PC-9 (cell line): ENCODE measurements around the gene TMEM18.

Experiments used
- EZH2 ChIP-seq: fragments of 200-600 bp; sonication (generic); IDR thresholded peaks from 2 replicates; pipeline ENCODE4 v1.8.0; 2017; ENCODE audit warnings: antibody characterized with exemption, low read depth
- TF ChIP-seq, protein P1 (sequence below): fragments of 200-600 bp; sonication (generic); conservative IDR thresholded peaks from 2 replicates; pipeline ENCODE4 v1.6.1; 2017; ENCODE audit warnings: mixed run types, antibody characterized with exemption, mild to moderate bottlenecking, moderate library complexity

DNA sequence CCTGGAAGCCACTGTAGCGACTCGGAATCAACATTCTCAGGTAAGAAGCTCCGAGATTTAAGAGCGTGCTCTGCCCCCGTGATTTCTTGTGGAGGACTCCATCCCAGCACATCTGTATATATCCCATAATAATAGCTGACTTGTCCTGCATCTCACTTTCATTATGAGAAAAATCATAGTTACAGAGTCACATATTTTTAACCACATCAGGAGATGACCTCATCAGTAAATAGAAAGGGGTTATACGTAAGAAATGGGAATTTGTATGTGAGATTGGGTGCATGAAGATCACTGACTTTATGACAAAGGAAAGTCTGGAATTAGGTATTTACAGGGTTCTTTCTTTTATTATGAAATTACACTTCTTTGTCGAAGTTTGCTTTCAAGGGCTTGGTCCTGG, 16.4 kb upstream of the TMEM18 start:
- TF ChIP-seq, protein P1, sequence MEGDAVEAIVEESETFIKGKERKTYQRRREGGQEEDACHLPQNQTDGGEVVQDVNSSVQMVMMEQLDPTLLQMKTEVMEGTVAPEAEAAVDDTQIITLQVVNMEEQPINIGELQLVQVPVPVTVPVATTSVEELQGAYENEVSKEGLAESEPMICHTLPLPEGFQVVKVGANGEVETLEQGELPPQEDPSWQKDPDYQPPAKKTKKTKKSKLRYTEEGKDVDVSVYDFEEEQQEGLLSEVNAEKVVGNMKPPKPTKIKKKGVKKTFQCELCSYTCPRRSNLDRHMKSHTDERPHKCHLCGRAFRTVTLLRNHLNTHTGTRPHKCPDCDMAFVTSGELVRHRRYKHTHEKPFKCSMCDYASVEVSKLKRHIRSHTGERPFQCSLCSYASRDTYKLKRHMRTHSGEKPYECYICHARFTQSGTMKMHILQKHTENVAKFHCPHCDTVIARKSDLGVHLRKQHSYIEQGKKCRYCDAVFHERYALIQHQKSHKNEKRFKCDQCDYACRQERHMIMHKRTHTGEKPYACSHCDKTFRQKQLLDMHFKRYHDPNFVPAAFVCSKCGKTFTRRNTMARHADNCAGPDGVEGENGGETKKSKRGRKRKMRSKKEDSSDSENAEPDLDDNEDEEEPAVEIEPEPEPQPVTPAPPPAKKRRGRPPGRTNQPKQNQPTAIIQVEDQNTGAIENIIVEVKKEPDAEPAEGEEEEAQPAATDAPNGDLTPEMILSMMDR: no peak
- no peak for TF ChIP-seq EZH2
